Fibroblast of lung (primary cell): ENCODE results near the gene BMP7.

ENCODE experiments used
- CTCF ChIP-seq, 2 donors: IDR thresholded peaks in 1 of 2; conservative IDR thresholded peaks in 1 of 2; 1 replicate in 1 of 2; 2 replicates in 1 of 2; pipeline ENCODE4 v1.5.1; 2011 to 2012; ENCODE audit warnings: low read length in 2 of 2, control low read depth in 1 of 2, inconsistent platforms in 1 of 2, low read depth in 1 of 2, mild to moderate bottlenecking in 1 of 2
- EZH2 ChIP-seq: IDR thresholded peaks from 2 replicates; pipeline ENCODE4 v1.5.1; 2012; ENCODE audit warnings: low read length, control low read depth, mild to moderate bottlenecking; ENCODE audit errors: missing control alignments

GRCh38 chr20:57155415-57155814 is 111.0 kb downstream of the BMP7 start:
- TF ChIP-seq CTCF (conservative IDR thresholded peaks at IDR 0.05 in 1 of 2, IDR thresholded peaks at IDR 0.05 in 1 of 2; ENCODE audit: low read depth in 1 of 2, low read length in 2 of 2) = no peak
- no peak for TF ChIP-seq EZH2
